ENCODE measurements around the gene APOB.

The APOB gene

GRCh38 chr2:21014364-21015280 is 29.3 kb downstream of the APOB start:
- no peaks in the 10 kb centered on the region for H4K20me1 ChIP-seq (ENCODE audit: insufficient read depth, low read length)
- H3K4me2 ChIP-seq (ENCODE audit: insufficient read depth, low read length) = no peak overlapping the region
- no peaks in the 10 kb centered on the region for H3K36me3 ChIP-seq (ENCODE audit: insufficient read depth, low read length)
- no peaks in the 10 kb centered on the region for H3K27me3 ChIP-seq (ENCODE audit: insufficient read depth, low read length, poor library complexity)
- no peaks in the 10 kb centered on the region for H3K79me2 ChIP-seq (ENCODE audit: insufficient read depth, low read length)
- TF ChIP-seq CTCF (IDR thresholded peaks at IDR 0.05; ENCODE audit: borderline replicate concordance, extremely low read depth, low read length, poor library complexity, severe bottlenecking) (no peak), EZH2 (IDR thresholded peaks at IDR 0.05; ENCODE audit: borderline replicate concordance, low read depth, low read length, severe bottlenecking) (no peak)
- no peaks in the 10 kb centered on the region for H3K9me3 ChIP-seq (ENCODE audit: insufficient read depth, low read length, severe bottlenecking)
- no peak overlapping the region for H3K9ac ChIP-seq (ENCODE audit: low read depth, low read length)
- H2AFZ ChIP-seq (ENCODE audit: low read depth, low read length) = no peak overlapping the region
- no peak overlapping the region for H3K4me3 ChIP-seq (ENCODE audit: low read depth in 1 of 2, low read length in 2 of 2)
- ATAC-seq (ENCODE audit: insufficient read depth, low read depth) (no peak), DNase-seq (no peak)
- no peak overlapping the region for H3K27ac ChIP-seq (ENCODE audit: low read length)
- H3K4me1 ChIP-seq (ENCODE audit: insufficient read depth, low read length) = no peaks in the 10 kb centered on the region

- H3K27me3 ChIP-seq (ENCODE audit: insufficient read depth, low read length, poor library complexity) = no peaks in the 10 kb centered on the region
- H3K79me2 ChIP-seq (ENCODE audit: insufficient read depth, low read length) = no peaks in the 10 kb centered on the region
- TF ChIP-seq CTCF (IDR thresholded peaks at IDR 0.05; ENCODE audit: borderline replicate concordance, extremely low read depth, low read length, poor library complexity, severe bottlenecking) (no peak), EZH2 (IDR thresholded peaks at IDR 0.05; ENCODE audit: borderline replicate concordance, low read depth, low read length, severe bottlenecking) (no peak)
- DNase-seq (no peak), ATAC-seq (ENCODE audit: insufficient read depth, low read depth) (no peak)
- H3K4me3 ChIP-seq (ENCODE audit: low read depth in 1 of 2, low read length in 2 of 2) = no peak overlapping the region
- H3K4me2 ChIP-seq (ENCODE audit: insufficient read depth, low read length) = no peak overlapping the region
- H2AFZ ChIP-seq (ENCODE audit: low read depth, low read length) = no peak overlapping the region
- H3K9me3 ChIP-seq (ENCODE audit: insufficient read depth, low read length, severe bottlenecking) = no peaks in the 10 kb centered on the region
- no peaks in the 10 kb centered on the region for H3K36me3 ChIP-seq (ENCODE audit: insufficient read depth, low read length)
- H3K9ac ChIP-seq (ENCODE audit: low read depth, low read length) = no peak overlapping the region
- H3K27ac ChIP-seq (ENCODE audit: low read length) = no peak overlapping the region
- H3K4me1 ChIP-seq (ENCODE audit: insufficient read depth, low read length) = no peaks in the 10 kb centered on the region
- no peaks in the 10 kb centered on the region for H4K20me1 ChIP-seq (ENCODE audit: insufficient read depth, low read length)
Observed at GRCh38 chr2:21013043-21013816, 30.6 kb downstream of the APOB start.

- Histone ChIP-seq H3K4me1 (ENCODE audit: insufficient read depth, low read length) (no peaks in the 10 kb centered on the region), H3K4me3 (ENCODE audit: low read depth in 1 of 2, low read length in 2 of 2) (no peak overlapping the region), H2AFZ (ENCODE audit: low read depth, low read length) (no peak overlapping the region), H3K4me2 (ENCODE audit: insufficient read depth, low read length) (no peak overlapping the region), H3K36me3 (ENCODE audit: insufficient read depth, low read length) (no peaks in the 10 kb centered on the region), H3K27ac (ENCODE audit: low read length) (no peak overlapping the region), H3K9ac (ENCODE audit: low read depth, low read length) (no peak overlapping the region), H3K27me3 (ENCODE audit: insufficient read depth, low read length, poor library complexity) (no peaks in the 10 kb centered on the region), H4K20me1 (ENCODE audit: insufficient read depth, low read length) (no peaks in the 10 kb centered on the region), H3K79me2 (ENCODE audit: insufficient read depth, low read length) (no peaks in the 10 kb centered on the region), H3K9me3 (ENCODE audit: insufficient read depth, low read length, severe bottlenecking) (no peaks in the 10 kb centered on the region)
- TF ChIP-seq CTCF (IDR thresholded peaks at IDR 0.05; ENCODE audit: borderline replicate concordance, extremely low read depth, low read length, poor library complexity, severe bottlenecking) (no peak), EZH2 (IDR thresholded peaks at IDR 0.05; ENCODE audit: borderline replicate concordance, low read depth, low read length, severe bottlenecking) (no peak)
- no peak for DNase-seq
- no peak for ATAC-seq (ENCODE audit: insufficient read depth, low read depth)
Observed at GRCh38 chr2:21012557-21012937, 31.3 kb downstream of the APOB start.

All from DND-41 (cell line).